Measurements from ENCODE around the gene RBBP5. TPM values are rescaled to one million over a fixed set of nuclear protein-coding genes. Genes with fewer than 3 reads are reported as not detected.

Gene RBBP5
- total and polyA plus RNA-seq, 2 experiments from 2014 or later, result 14.1 to 26.5 TPM

- Histone ChIP-seq H3K4me1 (ENCODE audit: insufficient read depth) (peaks cover 6% of the 10 kb centered on the region), H3K4me3 (0 out of 2 replicates have a peak overlapping the region, but pooled peaks have one; percentile 0), H3K36me3 (ENCODE audit: insufficient read depth) (no peaks in the 10 kb centered on the region; the same call in 1 of the 2 replicates), H3K27ac (ENCODE audit: low read depth) (peak overlapping the region; percentile 85), H2AFZ (no peak overlapping the region), H4K20me1 (replicated peaks; ENCODE audit: insufficient read depth) (no peaks in the 10 kb centered on the region), H3K4me2 (peak overlapping the region; percentile 61), H3K9me2 (ENCODE audit: insufficient read depth) (no peaks in the 10 kb centered on the region), H3K79me2 (replicated peaks; ENCODE audit: insufficient read depth) (no peaks in the 10 kb centered on the region), H3F3A (replicated peaks; ENCODE audit: low read depth) (peaks cover 5% of the 10 kb centered on the region), H3K27me3 (ENCODE audit: insufficient read depth) (no peaks in the 10 kb centered on the region)
- DNase-seq (ENCODE audit: low spot score) (peak; percentile 71), ATAC-seq (peak; percentile 74)
- no peak overlapping the region for H3K4me3 Mint-ChIP-seq
- peak overlapping the region; percentile 19 for H3K27ac Mint-ChIP-seq
- H3K9me3 Mint-ChIP-seq, result peaks cover 24% of the 10 kb centered on the region
- peaks cover 21% of the 10 kb centered on the region for H3K36me3 Mint-ChIP-seq (ENCODE audit: low read depth)
- TF ChIP-seq, protein P1, sequence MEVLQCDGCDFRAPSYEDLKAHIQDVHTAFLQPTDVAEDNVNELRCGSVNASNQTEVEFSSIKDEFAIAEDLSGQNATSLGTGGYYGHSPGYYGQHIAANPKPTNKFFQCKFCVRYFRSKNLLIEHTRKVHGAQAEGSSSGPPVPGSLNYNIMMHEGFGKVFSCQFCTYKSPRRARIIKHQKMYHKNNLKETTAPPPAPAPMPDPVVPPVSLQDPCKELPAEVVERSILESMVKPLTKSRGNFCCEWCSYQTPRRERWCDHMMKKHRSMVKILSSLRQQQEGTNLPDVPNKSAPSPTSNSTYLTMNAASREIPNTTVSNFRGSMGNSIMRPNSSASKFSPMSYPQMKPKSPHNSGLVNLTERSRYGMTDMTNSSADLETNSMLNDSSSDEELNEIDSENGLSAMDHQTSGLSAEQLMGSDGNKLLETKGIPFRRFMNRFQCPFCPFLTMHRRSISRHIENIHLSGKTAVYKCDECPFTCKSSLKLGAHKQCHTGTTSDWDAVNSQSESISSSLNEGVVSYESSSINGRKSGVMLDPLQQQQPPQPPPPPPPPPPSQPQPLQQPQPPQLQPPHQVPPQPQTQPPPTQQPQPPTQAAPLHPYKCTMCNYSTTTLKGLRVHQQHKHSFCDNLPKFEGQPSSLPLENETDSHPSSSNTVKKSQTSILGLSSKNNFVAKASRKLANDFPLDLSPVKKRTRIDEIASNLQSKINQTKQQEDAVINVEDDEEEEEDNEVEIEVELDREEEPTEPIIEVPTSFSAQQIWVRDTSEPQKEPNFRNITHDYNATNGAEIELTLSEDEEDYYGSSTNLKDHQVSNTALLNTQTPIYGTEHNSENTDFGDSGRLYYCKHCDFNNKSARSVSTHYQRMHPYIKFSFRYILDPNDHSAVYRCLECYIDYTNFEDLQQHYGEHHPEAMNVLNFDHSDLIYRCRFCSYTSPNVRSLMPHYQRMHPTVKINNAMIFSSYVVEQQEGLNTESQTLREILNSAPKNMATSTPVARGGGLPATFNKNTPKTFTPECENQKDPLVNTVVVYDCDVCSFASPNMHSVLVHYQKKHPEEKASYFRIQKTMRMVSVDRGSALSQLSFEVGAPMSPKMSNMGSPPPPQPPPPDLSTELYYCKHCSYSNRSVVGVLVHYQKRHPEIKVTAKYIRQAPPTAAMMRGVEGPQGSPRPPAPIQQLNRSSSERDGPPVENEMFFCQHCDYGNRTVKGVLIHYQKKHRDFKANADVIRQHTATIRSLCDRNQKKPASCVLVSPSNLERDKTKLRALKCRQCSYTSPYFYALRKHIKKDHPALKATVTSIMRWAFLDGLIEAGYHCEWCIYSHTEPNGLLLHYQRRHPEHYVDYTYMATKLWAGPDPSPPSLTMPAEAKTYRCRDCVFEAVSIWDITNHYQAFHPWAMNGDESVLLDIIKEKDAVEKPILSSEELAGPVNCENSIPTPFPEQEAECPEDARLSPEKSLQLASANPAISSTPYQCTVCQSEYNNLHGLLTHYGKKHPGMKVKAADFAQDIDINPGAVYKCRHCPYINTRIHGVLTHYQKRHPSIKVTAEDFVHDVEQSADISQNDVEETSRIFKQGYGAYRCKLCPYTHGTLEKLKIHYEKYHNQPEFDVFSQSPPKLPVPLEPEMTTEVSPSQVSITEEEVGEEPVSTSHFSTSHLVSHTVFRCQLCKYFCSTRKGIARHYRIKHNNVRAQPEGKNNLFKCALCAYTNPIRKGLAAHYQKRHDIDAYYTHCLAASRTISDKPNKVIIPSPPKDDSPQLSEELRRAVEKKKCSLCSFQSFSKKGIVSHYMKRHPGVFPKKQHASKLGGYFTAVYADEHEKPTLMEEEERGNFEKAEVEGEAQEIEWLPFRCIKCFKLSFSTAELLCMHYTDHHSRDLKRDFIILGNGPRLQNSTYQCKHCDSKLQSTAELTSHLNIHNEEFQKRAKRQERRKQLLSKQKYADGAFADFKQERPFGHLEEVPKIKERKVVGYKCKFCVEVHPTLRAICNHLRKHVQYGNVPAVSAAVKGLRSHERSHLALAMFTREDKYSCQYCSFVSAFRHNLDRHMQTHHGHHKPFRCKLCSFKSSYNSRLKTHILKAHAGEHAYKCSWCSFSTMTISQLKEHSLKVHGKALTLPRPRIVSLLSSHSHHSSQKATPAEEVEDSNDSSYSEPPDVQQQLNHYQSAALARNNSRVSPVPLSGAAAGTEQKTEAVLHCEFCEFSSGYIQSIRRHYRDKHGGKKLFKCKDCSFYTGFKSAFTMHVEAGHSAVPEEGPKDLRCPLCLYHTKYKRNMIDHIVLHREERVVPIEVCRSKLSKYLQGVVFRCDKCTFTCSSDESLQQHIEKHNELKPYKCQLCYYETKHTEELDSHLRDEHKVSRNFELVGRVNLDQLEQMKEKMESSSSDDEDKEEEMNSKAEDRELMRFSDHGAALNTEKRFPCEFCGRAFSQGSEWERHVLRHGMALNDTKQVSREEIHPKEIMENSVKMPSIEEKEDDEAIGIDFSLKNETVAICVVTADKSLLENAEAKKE (CRISPR knock-in tag; IDR thresholded peaks at IDR 0.05), result peak; percentile 38; the same call in 1 of the 2 replicates
- TF ChIP-seq, protein P2, sequence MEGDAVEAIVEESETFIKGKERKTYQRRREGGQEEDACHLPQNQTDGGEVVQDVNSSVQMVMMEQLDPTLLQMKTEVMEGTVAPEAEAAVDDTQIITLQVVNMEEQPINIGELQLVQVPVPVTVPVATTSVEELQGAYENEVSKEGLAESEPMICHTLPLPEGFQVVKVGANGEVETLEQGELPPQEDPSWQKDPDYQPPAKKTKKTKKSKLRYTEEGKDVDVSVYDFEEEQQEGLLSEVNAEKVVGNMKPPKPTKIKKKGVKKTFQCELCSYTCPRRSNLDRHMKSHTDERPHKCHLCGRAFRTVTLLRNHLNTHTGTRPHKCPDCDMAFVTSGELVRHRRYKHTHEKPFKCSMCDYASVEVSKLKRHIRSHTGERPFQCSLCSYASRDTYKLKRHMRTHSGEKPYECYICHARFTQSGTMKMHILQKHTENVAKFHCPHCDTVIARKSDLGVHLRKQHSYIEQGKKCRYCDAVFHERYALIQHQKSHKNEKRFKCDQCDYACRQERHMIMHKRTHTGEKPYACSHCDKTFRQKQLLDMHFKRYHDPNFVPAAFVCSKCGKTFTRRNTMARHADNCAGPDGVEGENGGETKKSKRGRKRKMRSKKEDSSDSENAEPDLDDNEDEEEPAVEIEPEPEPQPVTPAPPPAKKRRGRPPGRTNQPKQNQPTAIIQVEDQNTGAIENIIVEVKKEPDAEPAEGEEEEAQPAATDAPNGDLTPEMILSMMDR (conservative IDR thresholded peaks at IDR 0.05; ENCODE audit: low read depth in 2 of 2), result no peak
- H3K4me1 Mint-ChIP-seq, result peaks cover 11% of the 10 kb centered on the region; the same call in 2 of the 3 replicates
- peaks cover 3% of the 10 kb centered on the region for H3K27me3 Mint-ChIP-seq (ENCODE audit: insufficient read depth, low read depth, poor library complexity)
Observed at GRCh38 chr1:205137901-205138300, 16.1 kb upstream of the RBBP5 start.

GRCh38 chr1:205133287-205133686 lies 11.5 kb upstream of the RBBP5 start:
- Mint-ChIP-seq H3K4me1 (peaks cover 8% of the 10 kb centered on the region; the same call in 2 of the 3 replicates), H3K9me3 (peaks cover 5% of the 10 kb centered on the region), H3K27me3 (ENCODE audit: insufficient read depth, low read depth, poor library complexity) (peaks cover 1% of the 10 kb centered on the region), H3K27ac (no peak overlapping the region), H3K36me3 (ENCODE audit: low read depth) (0 out of 3 replicates have a peak, but pooled peaks cover 2% of the 10 kb centered on the region), H3K4me3 (no peak overlapping the region)
- no peaks in the 10 kb centered on the region for H3K9me2 ChIP-seq (ENCODE audit: insufficient read depth)
- H3F3A ChIP-seq (replicated peaks; ENCODE audit: low read depth), result peaks cover 2% of the 10 kb centered on the region
- no peaks in the 10 kb centered on the region for H3K79me2 ChIP-seq (replicated peaks; ENCODE audit: insufficient read depth)
- no peak overlapping the region for H3K27ac ChIP-seq (ENCODE audit: low read depth)
- peaks cover 5% of the 10 kb centered on the region for H3K4me1 ChIP-seq (ENCODE audit: insufficient read depth)
- no peak overlapping the region for H3K4me3 ChIP-seq
- ATAC-seq (no peak), DNase-seq (ENCODE audit: low spot score) (no peak)
- no peaks in the 10 kb centered on the region; the same call in 1 of the 2 replicates for H3K36me3 ChIP-seq (ENCODE audit: insufficient read depth)
- no peak overlapping the region for H3K4me2 ChIP-seq
- H2AFZ ChIP-seq, result no peak overlapping the region
- no peaks in the 10 kb centered on the region for H4K20me1 ChIP-seq (replicated peaks; ENCODE audit: insufficient read depth)
- no peaks in the 10 kb centered on the region for H3K27me3 ChIP-seq (ENCODE audit: insufficient read depth)
- TF ChIP-seq ETS1 (IDR thresholded peaks at IDR 0.05) (no peak), ZNF331 (CRISPR knock-in tag; IDR thresholded peaks at IDR 0.05; ENCODE audit: low read depth) (no peak)
